ENCODE measurements around the gene PTPRD. TPM values are rescaled to one million over a fixed set of nuclear protein-coding genes. Genes with fewer than 3 reads are reported as not detected.
"Not testable (repeated sequence)": the region's sequence is repeated elsewhere in the genome, so short reads cannot be mapped to it uniquely, and the experiment has no call there.

PTPRD gene
- total RNA-seq, 2 experiments from 2014 or later: not detected

DNA sequence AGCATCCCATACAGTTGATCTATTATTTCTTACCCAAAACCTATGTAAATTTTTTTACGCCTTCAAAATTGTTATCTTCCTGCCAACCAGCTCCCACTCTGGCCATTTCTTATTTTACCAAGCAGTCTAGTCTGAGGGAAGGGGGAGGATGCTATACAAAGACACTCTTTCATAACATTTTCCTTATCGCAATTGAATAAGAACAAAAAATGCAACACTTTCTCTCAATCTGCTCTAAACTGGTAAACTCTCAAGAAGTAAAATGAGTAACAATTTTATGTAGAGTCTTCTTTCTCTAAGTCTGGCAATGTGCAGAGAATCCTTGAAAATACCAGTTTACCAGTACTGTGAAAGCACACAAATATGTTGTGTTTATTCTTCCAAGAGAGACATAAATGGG, 1216.3 kb downstream of the PTPRD start:
- H3K4me3 Mint-ChIP-seq: no peak overlapping the region
- intact Hi-C loops (cut with micrococcal nuclease): no loop called here

GRCh38 chr9:9395539-9395938, 1217.3 kb downstream of the PTPRD start:
- H3K4me1 Mint-ChIP-seq (ENCODE audit: low read depth): no peaks in the 10 kb centered on the region
- CTCF ChIA-PET: interaction anchor here (0.6 kb wide), 1 partner anchor 36 kb away, joined by 3 read pairs; no protein-coding TSS in a partner anchor
- intact Hi-C loops (cut with micrococcal nuclease): no loop called here

More for the DNA sequence above, 1216.3 kb downstream of the PTPRD start:
- no peak for DNase-seq
- CTCF ChIA-PET: no interaction called here
- Mint-ChIP-seq H3K27ac (no peak overlapping the region), H3K9me3 (no peaks in the 10 kb centered on the region), H3K4me1 (ENCODE audit: low read depth) (no peaks in the 10 kb centered on the region), H3K36me3 (ENCODE audit: low read depth) (no peaks in the 10 kb centered on the region), H3K27me3 (ENCODE audit: low read depth) (no peaks in the 10 kb centered on the region)

DNA sequence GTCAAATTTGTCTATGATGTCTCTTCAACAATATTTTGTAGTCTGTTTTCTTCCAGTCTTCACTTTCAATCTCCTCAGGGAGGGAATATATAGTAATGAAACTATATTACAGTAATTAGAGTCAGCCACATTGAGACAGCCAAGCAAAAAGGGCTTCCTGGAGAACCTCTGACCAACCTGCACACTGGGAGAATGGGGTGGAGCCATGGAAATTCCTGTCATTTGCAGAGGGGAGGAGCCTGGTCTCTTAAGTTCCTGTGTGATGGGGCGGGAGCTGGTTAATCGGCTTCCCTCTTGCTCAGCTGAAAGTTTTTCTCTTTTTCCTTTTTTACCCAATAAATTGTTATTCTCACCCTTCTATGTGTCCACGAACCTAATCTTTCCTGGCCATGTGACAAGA, 1220.0 kb downstream of the PTPRD start:
- no peak overlapping the region for H3K27ac Mint-ChIP-seq
- CTCF ChIA-PET: no interaction called here
- no peaks in the 10 kb centered on the region for H3K9me3 Mint-ChIP-seq
- intact Hi-C loops (cut with micrococcal nuclease): no loop called here
- no peak overlapping the region for H3K4me3 Mint-ChIP-seq
- no peaks in the 10 kb centered on the region for H3K36me3 Mint-ChIP-seq (ENCODE audit: low read depth)
- H3K27me3 Mint-ChIP-seq (ENCODE audit: low read depth): no peaks in the 10 kb centered on the region
- DNase-seq: no peak
- no peaks in the 10 kb centered on the region for H3K4me1 Mint-ChIP-seq (ENCODE audit: low read depth)

More at GRCh38 chr9:9395539-9395938, 1217.3 kb downstream of the PTPRD start:
- Mint-ChIP-seq H3K36me3 (ENCODE audit: low read depth) (no peaks in the 10 kb centered on the region), H3K27ac (no peak overlapping the region), H3K9me3 (no peaks in the 10 kb centered on the region), H3K27me3 (ENCODE audit: low read depth) (no peaks in the 10 kb centered on the region), H3K4me3 (no peak overlapping the region)
- DNase-seq: no peak

GRCh38 chr9:9389904-9390303, 1222.9 kb downstream of the PTPRD start:
- H3K4me3 Mint-ChIP-seq: no peak overlapping the region
- DNase-seq: no peak
- H3K4me1 Mint-ChIP-seq (ENCODE audit: low read depth): no peaks in the 10 kb centered on the region
- no peaks in the 10 kb centered on the region for H3K27me3 Mint-ChIP-seq (ENCODE audit: low read depth)
- CTCF ChIA-PET: no interaction called here
- intact Hi-C loops (cut with micrococcal nuclease): no loop called here
- H3K9me3 Mint-ChIP-seq: no peaks in the 10 kb centered on the region
- no peaks in the 10 kb centered on the region for H3K36me3 Mint-ChIP-seq (ENCODE audit: low read depth)
- no peak overlapping the region for H3K27ac Mint-ChIP-seq

DNA sequence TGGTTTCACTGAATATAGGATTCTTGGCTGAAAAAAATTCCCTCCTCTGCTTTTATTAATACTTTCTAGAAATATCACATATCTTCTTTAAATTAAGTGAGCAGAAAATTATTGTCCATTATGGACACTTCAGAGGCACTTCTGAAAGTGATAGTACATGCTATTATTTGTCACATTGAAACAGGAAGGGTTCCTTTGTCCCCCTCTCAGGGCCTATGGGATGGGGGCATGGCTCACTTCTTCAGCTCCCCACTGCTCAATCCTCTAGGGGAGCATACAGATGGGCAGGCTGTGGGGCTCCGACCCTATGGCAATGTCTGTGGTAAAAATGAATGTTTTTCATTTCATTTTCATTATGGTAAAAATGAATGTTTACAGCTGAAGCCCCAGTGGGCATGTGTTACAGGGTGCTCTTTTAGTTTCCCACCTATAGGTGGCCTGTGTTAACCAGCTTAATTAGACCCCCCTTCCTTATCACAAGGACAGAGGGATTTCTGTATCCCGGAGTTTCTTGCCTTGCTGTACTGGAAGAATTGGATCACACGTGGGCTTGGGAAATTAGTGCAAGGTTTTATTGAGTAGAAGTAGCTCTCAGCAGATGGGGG, 1225.2 kb downstream of the PTPRD start:
- DNase-seq: no peak
- no peak overlapping the region for H3K27ac Mint-ChIP-seq
- no peaks in the 10 kb centered on the region for H3K27me3 Mint-ChIP-seq (ENCODE audit: low read depth)
- no peak overlapping the region for H3K4me3 Mint-ChIP-seq
- no peaks in the 10 kb centered on the region for H3K36me3 Mint-ChIP-seq (ENCODE audit: low read depth)
- CTCF ChIA-PET: no interaction called here
- intact Hi-C loops (cut with micrococcal nuclease): no loop called here
- no peaks in the 10 kb centered on the region for H3K4me1 Mint-ChIP-seq (ENCODE audit: low read depth)
- no peaks in the 10 kb centered on the region for H3K9me3 Mint-ChIP-seq

DNA sequence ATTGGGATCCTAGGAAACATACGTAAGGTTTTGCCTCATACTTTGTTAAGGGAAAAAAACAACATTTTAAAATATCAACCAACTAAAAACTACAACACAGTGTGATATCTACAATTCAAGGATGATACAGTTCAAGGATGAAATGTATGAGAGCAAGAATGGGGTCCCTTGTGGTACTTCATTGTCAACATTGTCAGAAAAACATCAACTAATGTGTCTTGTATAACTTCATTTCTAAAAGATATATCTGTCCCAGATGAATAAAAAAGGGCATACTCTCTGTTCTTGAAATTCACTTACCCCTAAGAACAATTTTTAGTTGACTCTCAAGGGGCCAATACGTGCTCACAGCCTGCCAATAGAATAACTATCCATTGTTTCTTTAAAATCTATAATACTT, 1250.5 kb downstream of the PTPRD start:
- no peaks in the 10 kb centered on the region for H3K4me1 Mint-ChIP-seq (ENCODE audit: low read depth)
- DNase-seq: no peak
- CTCF ChIA-PET: no interaction called here
- no peaks in the 10 kb centered on the region for H3K36me3 Mint-ChIP-seq (ENCODE audit: low read depth)
- no peak overlapping the region for H3K4me3 Mint-ChIP-seq
- intact Hi-C loops (cut with micrococcal nuclease): no loop called here
- no peaks in the 10 kb centered on the region for H3K27me3 Mint-ChIP-seq (ENCODE audit: low read depth)
- H3K9me3 Mint-ChIP-seq: peaks cover 2% of the 10 kb centered on the region
- H3K27ac Mint-ChIP-seq: no peak overlapping the region

DNA sequence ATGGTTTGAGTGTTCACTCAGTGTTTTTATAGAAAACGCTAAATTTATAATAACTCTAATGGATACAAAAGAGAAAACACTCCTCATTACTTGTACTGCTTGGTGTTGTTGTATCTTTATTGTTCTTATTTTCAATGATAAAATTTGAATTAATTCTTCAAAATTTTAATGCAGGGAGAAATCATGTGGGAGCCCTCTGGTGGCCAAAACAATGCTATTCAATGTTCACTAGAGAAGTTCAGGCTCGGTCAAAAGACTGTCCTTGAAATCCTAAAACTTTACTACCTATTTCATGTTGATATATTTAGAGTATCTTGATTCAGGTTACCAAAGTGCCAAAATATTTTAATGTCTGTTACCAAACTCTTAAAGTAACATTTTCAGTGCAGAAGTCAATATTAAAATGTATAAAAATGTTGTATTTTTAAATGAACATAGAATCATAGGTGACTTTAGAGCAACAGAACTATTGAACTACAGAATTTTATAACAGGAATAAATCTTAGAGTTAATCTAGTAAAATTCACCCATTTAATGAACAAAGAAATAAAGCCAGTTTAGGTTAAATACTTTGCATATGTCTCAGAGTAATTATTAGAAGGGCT, 1259.8 kb downstream of the PTPRD start:
- Mint-ChIP-seq H3K4me3 (no peak overlapping the region), H3K4me1 (ENCODE audit: low read depth) (no peaks in the 10 kb centered on the region), H3K27me3 (ENCODE audit: low read depth) (no peaks in the 10 kb centered on the region), H3K27ac (no peak overlapping the region), H3K36me3 (ENCODE audit: low read depth) (no peaks in the 10 kb centered on the region), H3K9me3 (no peaks in the 10 kb centered on the region)
- DNase-seq: peak; percentile 6
- CTCF ChIA-PET: no interaction called here
- intact Hi-C loops (cut with micrococcal nuclease): loop anchor here (10.0 kb wide), 1 partner anchor 938 kb away; no protein-coding TSS in a partner anchor

DNA sequence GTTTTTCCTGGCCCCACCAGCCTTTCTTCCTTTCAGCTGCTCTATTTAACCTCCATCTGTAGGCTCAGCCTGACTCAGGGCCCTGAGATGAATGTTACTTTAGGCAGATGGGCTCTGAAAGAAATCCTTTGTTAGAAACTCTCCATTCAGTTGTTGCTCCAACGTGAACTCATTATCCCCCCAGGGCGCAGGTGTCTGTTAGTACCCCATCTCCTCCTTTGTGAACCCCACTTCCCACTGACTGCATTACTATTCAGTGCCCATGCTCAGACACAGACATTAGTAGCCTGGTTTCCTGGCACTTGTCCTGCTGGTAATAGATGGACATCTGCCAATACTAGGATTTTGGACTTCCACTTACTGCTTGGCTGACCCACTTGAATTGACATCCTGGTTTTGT, 1271.6 kb downstream of the PTPRD start:
- intact Hi-C loops (cut with micrococcal nuclease): no loop called here
- Mint-ChIP-seq H3K4me1 (ENCODE audit: low read depth) (no peaks in the 10 kb centered on the region), H3K27me3 (ENCODE audit: low read depth) (no peaks in the 10 kb centered on the region), H3K27ac (no peak overlapping the region), H3K36me3 (ENCODE audit: low read depth) (no peaks in the 10 kb centered on the region), H3K4me3 (no peak overlapping the region), H3K9me3 (peaks cover 6% of the 10 kb centered on the region)
- CTCF ChIA-PET: no interaction called here
- DNase-seq: no peak

- CTCF ChIA-PET: no interaction called here
- Mint-ChIP-seq H3K4me1 (ENCODE audit: low read depth) (no peaks in the 10 kb centered on the region), H3K9me3 (peaks cover 2% of the 10 kb centered on the region), H3K36me3 (ENCODE audit: low read depth) (no peaks in the 10 kb centered on the region), H3K4me3 (no peak overlapping the region), H3K27ac (no peak overlapping the region), H3K27me3 (ENCODE audit: low read depth) (no peaks in the 10 kb centered on the region)
- no peak for DNase-seq
- intact Hi-C loops (cut with micrococcal nuclease): no loop called here
Measured at GRCh38 chr9:9337129-9337528, 1275.7 kb downstream of the PTPRD start.

GRCh38 chr9:9326749-9327148, 1286.1 kb downstream of the PTPRD start:
- Mint-ChIP-seq H3K4me3 (no peak overlapping the region), H3K27ac (no peak overlapping the region), H3K4me1 (ENCODE audit: low read depth) (no peaks in the 10 kb centered on the region), H3K9me3 (peaks cover 3% of the 10 kb centered on the region), H3K36me3 (ENCODE audit: low read depth) (no peaks in the 10 kb centered on the region), H3K27me3 (ENCODE audit: low read depth) (no peaks in the 10 kb centered on the region)
- DNase-seq: no peak
- CTCF ChIA-PET: no interaction called here
- intact Hi-C loops (cut with micrococcal nuclease): no loop called here

- H3K4me3 Mint-ChIP-seq: no peak overlapping the region
- H3K27ac Mint-ChIP-seq: no peak overlapping the region
- no peaks in the 10 kb centered on the region for H3K36me3 Mint-ChIP-seq (ENCODE audit: low read depth)
- intact Hi-C loops (cut with micrococcal nuclease): no loop called here
- H3K27me3 Mint-ChIP-seq (ENCODE audit: low read depth): no peaks in the 10 kb centered on the region
- H3K4me1 Mint-ChIP-seq (ENCODE audit: low read depth): no peaks in the 10 kb centered on the region
- CTCF ChIA-PET: no interaction called here
- no peak for DNase-seq
- no peaks in the 10 kb centered on the region for H3K9me3 Mint-ChIP-seq
Measured at GRCh38 chr9:9319007-9319406, 1293.8 kb downstream of the PTPRD start.

GRCh38 chr9:9310743-9311142, 1302.1 kb downstream of the PTPRD start:
- CTCF ChIA-PET; H3K4me3 Mint-ChIP-seq; H3K4me1 Mint-ChIP-seq (ENCODE audit: low read depth); H3K27me3 Mint-ChIP-seq (ENCODE audit: low read depth); H3K36me3 Mint-ChIP-seq (ENCODE audit: low read depth); intact Hi-C loops (cut with micrococcal nuclease); H3K9me3 Mint-ChIP-seq; DNase-seq; H3K27ac Mint-ChIP-seq: not testable (repeated sequence)

- CTCF ChIA-PET: no interaction called here
- Mint-ChIP-seq H3K36me3 (ENCODE audit: low read depth) (no peaks in the 10 kb centered on the region), H3K4me1 (ENCODE audit: low read depth) (no peaks in the 10 kb centered on the region), H3K9me3 (peaks cover 2% of the 10 kb centered on the region), H3K27ac (no peak overlapping the region), H3K4me3 (no peak overlapping the region), H3K27me3 (ENCODE audit: low read depth) (no peaks in the 10 kb centered on the region)
- DNase-seq: no peak
- intact Hi-C loops (cut with micrococcal nuclease): no loop called here
Measured at GRCh38 chr9:9305600-9305999, 1307.2 kb downstream of the PTPRD start.

Data from activated naive CD4-positive, alpha-beta T cell treated with anti-CD3 and anti-CD28 coated beads for 36 hours (primary cell).